Measurements from ENCODE around the gene COL28A1.
"Not testable (repeated sequence)": the region's sequence is repeated elsewhere in the genome, so short reads cannot be mapped to it uniquely, and the experiment has no call there.

The COL28A1 gene

GRCh38 chr7:7561591-7561990 lies 25.9 kb upstream of the COL28A1 start:
- DNase-seq (ENCODE audit: low read depth in 2 of 2), result not testable (repeated sequence)

GRCh38 chr7:7557252-7557651 lies 21.6 kb upstream of the COL28A1 start:
- DNase-seq (ENCODE audit: low read depth in 2 of 2), result no peak

- no peak for DNase-seq (ENCODE audit: low read depth in 2 of 2)
Observed at GRCh38 chr7:7556852-7557251, 21.2 kb upstream of the COL28A1 start.

- DNase-seq (ENCODE audit: low read depth in 2 of 2), result no peak
Observed at GRCh38 chr7:7554649-7555575, 19.2 kb upstream of the COL28A1 start.

GRCh38 chr7:7554021-7554432 lies 18.4 kb upstream of the COL28A1 start:
- no peak for DNase-seq (ENCODE audit: low read depth in 2 of 2)

GRCh38 chr7:7553386-7553785 lies 17.7 kb upstream of the COL28A1 start:
- no peak for DNase-seq (ENCODE audit: low read depth in 2 of 2)

GRCh38 chr7:7552199-7552598 lies 16.5 kb upstream of the COL28A1 start:
- DNase-seq (ENCODE audit: low read depth in 2 of 2), result no peak

- no peak for DNase-seq (ENCODE audit: low read depth in 2 of 2)
Observed at GRCh38 chr7:7550663-7551062, 15.0 kb upstream of the COL28A1 start.

- DNase-seq (ENCODE audit: low read depth in 2 of 2), result no peak
Observed at GRCh38 chr7:7548407-7548806, 12.7 kb upstream of the COL28A1 start.

- no peak for DNase-seq (ENCODE audit: low read depth in 2 of 2)
Observed at GRCh38 chr7:7542251-7542835, 6.7 kb upstream of the COL28A1 start.

GRCh38 chr7:7539711-7540110 lies 4.0 kb upstream of the COL28A1 start:
- no peak for DNase-seq (ENCODE audit: low read depth in 2 of 2)

GRCh38 chr7:7539152-7539551 lies 3.5 kb upstream of the COL28A1 start:
- no peak for DNase-seq (ENCODE audit: low read depth in 2 of 2)

- no peak for DNase-seq (ENCODE audit: low read depth in 2 of 2)
Observed at GRCh38 chr7:7537711-7538110, 2.0 kb upstream of the COL28A1 start.

- DNase-seq (ENCODE audit: low read depth in 2 of 2), result no peak
Observed at GRCh38 chr7:7536396-7537019, 835 bp upstream of the COL28A1 start.

GRCh38 chr7:7533831-7534430 lies 1.7 kb downstream of the COL28A1 start:
- no peak for DNase-seq (ENCODE audit: low read depth in 2 of 2)

- DNase-seq (ENCODE audit: low read depth in 2 of 2), result no peak
Observed at GRCh38 chr7:7529328-7529727, 6.3 kb downstream of the COL28A1 start.

- no peak for DNase-seq (ENCODE audit: low read depth in 2 of 2)
Observed at GRCh38 chr7:7527047-7527446, 8.6 kb downstream of the COL28A1 start.

GRCh38 chr7:7526006-7526405 lies 9.7 kb downstream of the COL28A1 start:
- no peak for DNase-seq (ENCODE audit: low read depth in 2 of 2)

GRCh38 chr7:7524121-7524520 lies 11.6 kb downstream of the COL28A1 start:
- no peak for DNase-seq (ENCODE audit: low read depth in 2 of 2)

GRCh38 chr7:7522421-7522820 lies 13.3 kb downstream of the COL28A1 start:
- DNase-seq (ENCODE audit: low read depth in 2 of 2), result no peak

- no peak for DNase-seq (ENCODE audit: low read depth in 2 of 2)
Observed at GRCh38 chr7:7521259-7521658, 14.4 kb downstream of the COL28A1 start.

GRCh38 chr7:7519528-7519927 lies 16.1 kb downstream of the COL28A1 start:
- DNase-seq (ENCODE audit: low read depth in 2 of 2), result no peak
